Activated CD4-positive, alpha-beta memory T cell treated with anti-CD3 and anti-CD28 coated beads, Interleukin-2, amount 10 ng/mL, durations not matched to agents 7 days and 5 days (primary cell): Measurements from ENCODE around the gene TMEM273. TPM values are rescaled to one million over a fixed set of nuclear protein-coding genes. Genes with fewer than 3 reads are reported as not detected.
A peak's percentile ranks its signal among the peaks of the same experiment; 100 is the strongest.

Experiments used
- CTCF ChIA-PET: fragments of 350-600 bp; sonication (Branson Sonifier 250); formaldehyde crosslinking; loops from one replicate; lab custom pipeline; 2021; ENCODE audit warnings: antibody characterized with exemption, inconsistent platforms; lab: Charles Lee
- POLR2A ChIA-PET: fragments of 350-600 bp; sonication (Branson Sonifier 250); formaldehyde crosslinking; loops from one replicate; lab custom pipeline; 2021; ENCODE audit warnings: antibody characterized with exemption; lab: Charles Lee
- DNase-seq: peaks from one replicate; pipeline ENCODE4 v3.0.0-alpha.2; 2020
- H3K27ac Mint-ChIP-seq: one replicate; pipeline ENCODE4 v1.8.0; 2021; ENCODE audit warnings: mild to moderate bottlenecking, mixed read lengths
- H3K27me3 Mint-ChIP-seq: one replicate; pipeline ENCODE4 v1.8.0; 2021; ENCODE audit warnings: mixed read lengths
- H3K36me3 Mint-ChIP-seq: one replicate; pipeline ENCODE4 v1.8.0; 2021; ENCODE audit warnings: low read depth, mixed read lengths
- H3K4me1 Mint-ChIP-seq: one replicate; pipeline ENCODE4 v1.8.0; 2021; ENCODE audit warnings: mixed read lengths
- H3K4me3 Mint-ChIP-seq: one replicate; pipeline ENCODE4 v1.8.0; 2021; ENCODE audit warnings: mild to moderate bottlenecking, mixed read lengths
- H3K9me3 Mint-ChIP-seq: one replicate; pipeline ENCODE4 v1.8.0; 2021; ENCODE audit warnings: mixed read lengths
- total RNA-seq, 2 experiments: library from RNA; stranded (reverse); gene quantifications; one replicate each; pipeline ENCODE4 v1.2.3, GENCODE V29; 2021

The TMEM273 gene
- total RNA-seq = 100 to 1,000 TPM in 1 of 2 experiments, 10 to 100 TPM in 1; 98.2 to 100 TPM

GRCh38 chr10:49187950-49188761, at the start of gene TMEM273:
TMEM273 (minus strand) TSS chr10:49188391; CDS start chr10:49188336, 55 bp downstream.
- H3K27me3 Mint-ChIP-seq = no peaks in the 10 kb centered on the region
- no peaks in the 10 kb centered on the region for H3K9me3 Mint-ChIP-seq
- H3K4me1 Mint-ChIP-seq = peaks cover 77% of the 10 kb centered on the region
- peaks cover 33% of the 10 kb centered on the region for H3K36me3 Mint-ChIP-seq
- POLR2A ChIA-PET = interaction anchor here (0.6 to 4.4 kb wide), 6 partner anchors 9 to 886 kb away, joined by 3 to 48 read pairs (median 4); partner anchors contain the start of gene ERCC6
- H3K4me3 Mint-ChIP-seq = peak within 1 kb of the TSS; percentile 91
- H3K27ac Mint-ChIP-seq = peak within 1 kb of the TSS; percentile 92
- CTCF ChIA-PET = no interaction called here
- peak; percentile 78 for DNase-seq

- no peak overlapping the region for H3K4me3 Mint-ChIP-seq
- H3K9me3 Mint-ChIP-seq = peaks cover 3% of the 10 kb centered on the region
- H3K27ac Mint-ChIP-seq = no peak overlapping the region
- CTCF ChIA-PET = no interaction called here
- no peak for DNase-seq
- no peaks in the 10 kb centered on the region for H3K4me1 Mint-ChIP-seq
- no peaks in the 10 kb centered on the region for H3K27me3 Mint-ChIP-seq
- H3K36me3 Mint-ChIP-seq = no peaks in the 10 kb centered on the region
- POLR2A ChIA-PET = no interaction called here
Measured at GRCh38 chr10:49237985-49238384, 49.8 kb upstream of the TMEM273 start.

GRCh38 chr10:49235392-49235791, 47.2 kb upstream of the TMEM273 start:
- CTCF ChIA-PET = no interaction called here
- Mint-ChIP-seq H3K36me3 (no peaks in the 10 kb centered on the region), H3K4me1 (no peaks in the 10 kb centered on the region), H3K4me3 (no peak overlapping the region), H3K9me3 (peaks cover 3% of the 10 kb centered on the region), H3K27me3 (peaks cover 12% of the 10 kb centered on the region), H3K27ac (no peak overlapping the region)
- no peak for DNase-seq
- POLR2A ChIA-PET = no interaction called here

- CTCF ChIA-PET = no interaction called here
- POLR2A ChIA-PET = no interaction called here
- no peak overlapping the region for H3K4me3 Mint-ChIP-seq
Measured at GRCh38 chr10:49231086-49231820, 43.1 kb upstream of the TMEM273 start.

GRCh38 chr10:49230004-49230403, 41.8 kb upstream of the TMEM273 start:
- POLR2A ChIA-PET = no interaction called here
- no peak for DNase-seq
- Mint-ChIP-seq H3K27ac (no peak overlapping the region), H3K36me3 (no peaks in the 10 kb centered on the region), H3K4me1 (no peaks in the 10 kb centered on the region), H3K4me3 (no peak overlapping the region), H3K9me3 (peaks cover 2% of the 10 kb centered on the region), H3K27me3 (peaks cover 12% of the 10 kb centered on the region)
- CTCF ChIA-PET = no interaction called here

More at GRCh38 chr10:49231086-49231820, 43.1 kb upstream of the TMEM273 start:
- no peak for DNase-seq
- H3K9me3 Mint-ChIP-seq = no peaks in the 10 kb centered on the region
- no peaks in the 10 kb centered on the region for H3K4me1 Mint-ChIP-seq
- no peak overlapping the region for H3K27ac Mint-ChIP-seq
- no peaks in the 10 kb centered on the region for H3K36me3 Mint-ChIP-seq
- peaks cover 12% of the 10 kb centered on the region for H3K27me3 Mint-ChIP-seq

- Mint-ChIP-seq H3K9me3 (peaks cover 2% of the 10 kb centered on the region), H3K4me3 (no peak overlapping the region), H3K27ac (no peak overlapping the region), H3K27me3 (peaks cover 12% of the 10 kb centered on the region), H3K36me3 (no peaks in the 10 kb centered on the region), H3K4me1 (no peaks in the 10 kb centered on the region)
- ChIA-PET CTCF (no interaction called here), POLR2A (no interaction called here)
- no peak for DNase-seq
Measured at GRCh38 chr10:49228677-49229076, 40.5 kb upstream of the TMEM273 start.

- H3K4me3 Mint-ChIP-seq = no peak overlapping the region
- no peaks in the 10 kb centered on the region for H3K4me1 Mint-ChIP-seq
- peaks cover 2% of the 10 kb centered on the region for H3K9me3 Mint-ChIP-seq
- peaks cover 8% of the 10 kb centered on the region for H3K27me3 Mint-ChIP-seq
- no peaks in the 10 kb centered on the region for H3K36me3 Mint-ChIP-seq
- ChIA-PET CTCF (no interaction called here), POLR2A (no interaction called here)
- no peak for DNase-seq
- H3K27ac Mint-ChIP-seq = no peak overlapping the region
Measured at GRCh38 chr10:49227406-49227805, 39.2 kb upstream of the TMEM273 start.

GRCh38 chr10:49226594-49226993, 38.4 kb upstream of the TMEM273 start:
- peaks cover 2% of the 10 kb centered on the region for H3K27me3 Mint-ChIP-seq
- no peaks in the 10 kb centered on the region for H3K4me1 Mint-ChIP-seq
- no peaks in the 10 kb centered on the region for H3K36me3 Mint-ChIP-seq
- H3K27ac Mint-ChIP-seq = no peak overlapping the region
- H3K4me3 Mint-ChIP-seq = no peak overlapping the region
- H3K9me3 Mint-ChIP-seq = peaks cover 7% of the 10 kb centered on the region
- CTCF ChIA-PET = no interaction called here
- DNase-seq = no peak
- POLR2A ChIA-PET = no interaction called here

- CTCF ChIA-PET = no interaction called here
- POLR2A ChIA-PET = no interaction called here
- H3K36me3 Mint-ChIP-seq = no peaks in the 10 kb centered on the region
Measured at GRCh38 chr10:49225218-49225876, 37.2 kb upstream of the TMEM273 start.

GRCh38 chr10:49223205-49223604, 35.0 kb upstream of the TMEM273 start:
- Mint-ChIP-seq H3K4me1 (no peaks in the 10 kb centered on the region), H3K36me3 (no peaks in the 10 kb centered on the region), H3K9me3 (peaks cover 7% of the 10 kb centered on the region), H3K27ac (no peak overlapping the region), H3K4me3 (no peak overlapping the region), H3K27me3 (peaks cover 7% of the 10 kb centered on the region)
- ChIA-PET CTCF (no interaction called here), POLR2A (no interaction called here)
- no peak for DNase-seq

More at GRCh38 chr10:49225218-49225876, 37.2 kb upstream of the TMEM273 start:
- no peak for DNase-seq
- no peaks in the 10 kb centered on the region for H3K4me1 Mint-ChIP-seq
- H3K27me3 Mint-ChIP-seq = no peaks in the 10 kb centered on the region
- H3K4me3 Mint-ChIP-seq = no peak overlapping the region
- no peak overlapping the region for H3K27ac Mint-ChIP-seq
- peaks cover 7% of the 10 kb centered on the region for H3K9me3 Mint-ChIP-seq

- H3K36me3 Mint-ChIP-seq = no peaks in the 10 kb centered on the region
- CTCF ChIA-PET = no interaction called here
- H3K4me3 Mint-ChIP-seq = no peak overlapping the region
- POLR2A ChIA-PET = no interaction called here
- peaks cover 7% of the 10 kb centered on the region for H3K9me3 Mint-ChIP-seq
- no peak for DNase-seq
- peaks cover 7% of the 10 kb centered on the region for H3K27me3 Mint-ChIP-seq
- no peak overlapping the region for H3K27ac Mint-ChIP-seq
- peaks cover 3% of the 10 kb centered on the region for H3K4me1 Mint-ChIP-seq
Measured at GRCh38 chr10:49222170-49222569, 34.0 kb upstream of the TMEM273 start.

GRCh38 chr10:49220679-49221078, 32.5 kb upstream of the TMEM273 start:
- no peak overlapping the region for H3K4me3 Mint-ChIP-seq
- H3K36me3 Mint-ChIP-seq = no peaks in the 10 kb centered on the region
- DNase-seq = no peak
- POLR2A ChIA-PET = interaction anchor here (1.3 kb wide), 1 partner anchor 30 kb away, joined by 3 read pairs; no protein-coding TSS in a partner anchor
- CTCF ChIA-PET = no interaction called here
- peaks cover 7% of the 10 kb centered on the region for H3K9me3 Mint-ChIP-seq
- H3K27me3 Mint-ChIP-seq = peaks cover 11% of the 10 kb centered on the region
- H3K27ac Mint-ChIP-seq = no peak overlapping the region
- peaks cover 3% of the 10 kb centered on the region for H3K4me1 Mint-ChIP-seq

- CTCF ChIA-PET = no interaction called here
- DNase-seq = no peak
- Mint-ChIP-seq H3K9me3 (peaks cover 6% of the 10 kb centered on the region), H3K4me3 (no peak overlapping the region), H3K4me1 (peaks cover 3% of the 10 kb centered on the region), H3K27me3 (peaks cover 13% of the 10 kb centered on the region), H3K36me3 (no peaks in the 10 kb centered on the region), H3K27ac (no peak overlapping the region)
- POLR2A ChIA-PET = interaction anchor here (1.3 kb wide), 1 partner anchor 30 kb away, joined by 3 read pairs; no protein-coding TSS in a partner anchor
Measured at GRCh38 chr10:49220031-49220430, 31.8 kb upstream of the TMEM273 start.
